NT2/D1 (cell line): ENCODE results near the gene AEBP2.

ENCODE experiments used
- SUZ12 ChIP-seq: IDR thresholded peaks from 2 replicates; pipeline ENCODE4 v1.6.1; 2011; ENCODE audit not compliant: insufficient read length, insufficient read depth; ENCODE audit errors: extremely low read depth
- YY1 ChIP-seq: IDR thresholded peaks from 2 replicates; pipeline ENCODE4 v1.6.1; 2011; ENCODE audit not compliant: insufficient read length, insufficient read depth
- ZNF274 ChIP-seq: IDR thresholded peaks from 2 replicates; pipeline ENCODE4 v1.6.1; 2011; ENCODE audit warnings: mild to moderate bottlenecking, low read depth, low read length

DNA sequence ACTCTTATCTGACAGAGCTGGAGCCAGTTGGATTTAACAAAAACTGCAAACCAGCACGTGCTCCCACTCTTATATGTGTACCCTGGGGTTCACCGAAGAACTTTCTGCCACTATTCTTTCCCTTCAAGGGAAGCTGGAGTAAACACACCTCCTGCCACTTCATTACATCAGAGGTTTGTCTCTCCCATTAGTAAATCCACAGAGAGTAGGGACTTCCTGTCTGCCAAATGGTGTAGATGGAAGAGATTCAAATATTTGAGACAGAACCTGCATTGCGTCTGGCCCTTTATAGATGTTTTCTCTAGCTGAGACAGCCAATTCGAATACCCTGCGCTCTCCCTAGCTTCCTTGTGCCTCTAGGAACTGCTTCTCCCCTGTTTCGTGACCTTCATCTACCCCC lies 29.1 kb upstream of the AEBP2 start:
- TF ChIP-seq YY1 (no peak), ZNF274 (no peak), SUZ12 (no peak)
